GM21723 (cell line): ENCODE measurements around the gene PDCD4.

Source experiments
- ATAC-seq: cut with Tn5 transposase; IDR thresholded peaks from one replicate; pipeline ENCODE4 v1.9.1; 2021; ENCODE audit warnings: mild to moderate bottlenecking, moderate library complexity; ENCODE audit not compliant: unreplicated experiment

PDCD4 gene

GRCh38 chr10:110918269-110918642 lies 46.5 kb downstream of the PDCD4 start:
- ATAC-seq: no peak

GRCh38 chr10:110918643-110919348 lies 47.1 kb downstream of the PDCD4 start, which contains the start of gene BBIP1:
BBIP1 (minus strand) TSS chr10:110919180; CDS start chr10:110918157, 1,023 bp downstream.
- peak; percentile 82 for ATAC-seq

- peak; percentile 11 for ATAC-seq
These were observed 47.7 kb downstream of the PDCD4 start, which contains the start of gene SHOC2 for GRCh38 chr10:110919349-110919931. SHOC2 (plus strand) TSS chr10:110919604; CDS start chr10:110964359, 44,755 bp downstream.

- peak; percentile 28 for ATAC-seq
These were observed 48.5 kb downstream of the PDCD4 start for GRCh38 chr10:110919971-110920881.

- ATAC-seq: peak; percentile 15
These were observed 52.2 kb downstream of the PDCD4 start for GRCh38 chr10:110923856-110924493.

GRCh38 chr10:110927461-110927860 lies 55.7 kb downstream of the PDCD4 start:
- no peak for ATAC-seq

GRCh38 chr10:110931769-110932381 lies 60.1 kb downstream of the PDCD4 start:
- no peak for ATAC-seq

- no peak for ATAC-seq
These were observed 60.9 kb downstream of the PDCD4 start for GRCh38 chr10:110932505-110933180.

GRCh38 chr10:110936757-110937156 lies 65.0 kb downstream of the PDCD4 start:
- ATAC-seq: no peak

- ATAC-seq: no peak
These were observed 67.7 kb downstream of the PDCD4 start for GRCh38 chr10:110939419-110939818.

- no peak for ATAC-seq
These were observed 73.2 kb downstream of the PDCD4 start for GRCh38 chr10:110944792-110945396.

- ATAC-seq: no peak
These were observed 74.8 kb downstream of the PDCD4 start for GRCh38 chr10:110946496-110946895.

GRCh38 chr10:110947061-110947595 lies 75.4 kb downstream of the PDCD4 start:
- no peak for ATAC-seq
